Middle frontal gyrus (tissue), 1 donor: ENCODE results near the gene PFN1.
"Not testable (repeated sequence)": the region's sequence is repeated elsewhere in the genome, so short reads cannot be mapped to it uniquely, and the experiment has no call there.

Experiments used
- DNase-seq: peaks from one replicate; pipeline ENCODE4 v3.0.0-alpha.2; 2015; ENCODE audit warnings: low spot score; ENCODE audit errors: extremely low spot score

PFN1 gene

DNA sequence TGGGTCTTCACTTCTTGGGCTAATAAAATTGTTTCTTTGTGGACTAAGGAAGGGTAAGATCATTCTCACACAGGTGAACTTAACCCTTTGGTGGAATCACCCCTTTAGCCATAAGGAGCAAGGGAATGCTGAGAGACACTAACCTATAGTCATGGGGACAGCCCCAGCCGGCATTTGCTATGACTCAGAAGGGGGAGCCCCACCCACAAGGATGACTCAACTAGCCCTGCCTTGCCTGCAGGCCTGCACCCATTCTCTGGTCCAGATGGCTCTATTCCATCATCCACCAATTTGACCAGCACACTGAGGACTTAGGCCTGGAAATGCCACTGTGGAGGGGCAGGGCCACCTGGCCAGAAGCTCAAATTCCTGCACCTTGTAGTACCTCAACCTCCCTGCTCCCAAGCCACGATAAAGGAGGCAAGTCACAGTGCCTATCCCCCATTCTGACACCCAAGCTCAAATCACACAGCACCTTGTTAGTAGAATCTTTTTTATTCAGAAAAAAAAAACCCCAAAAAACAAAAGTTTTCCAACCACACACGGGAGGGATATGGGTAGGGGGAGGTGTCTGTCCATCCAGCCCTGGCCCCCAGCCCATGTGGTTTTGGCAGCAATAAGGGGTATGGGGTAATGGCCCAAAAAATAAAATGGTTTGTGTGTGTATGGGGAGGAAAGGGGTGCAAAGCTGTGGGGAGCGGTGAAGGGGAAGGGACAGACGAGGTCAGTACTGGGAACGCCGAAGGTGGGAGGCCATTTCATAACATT is 3.0 kb downstream of the PFN1 start:
- DNase-seq = no peak

DNA sequence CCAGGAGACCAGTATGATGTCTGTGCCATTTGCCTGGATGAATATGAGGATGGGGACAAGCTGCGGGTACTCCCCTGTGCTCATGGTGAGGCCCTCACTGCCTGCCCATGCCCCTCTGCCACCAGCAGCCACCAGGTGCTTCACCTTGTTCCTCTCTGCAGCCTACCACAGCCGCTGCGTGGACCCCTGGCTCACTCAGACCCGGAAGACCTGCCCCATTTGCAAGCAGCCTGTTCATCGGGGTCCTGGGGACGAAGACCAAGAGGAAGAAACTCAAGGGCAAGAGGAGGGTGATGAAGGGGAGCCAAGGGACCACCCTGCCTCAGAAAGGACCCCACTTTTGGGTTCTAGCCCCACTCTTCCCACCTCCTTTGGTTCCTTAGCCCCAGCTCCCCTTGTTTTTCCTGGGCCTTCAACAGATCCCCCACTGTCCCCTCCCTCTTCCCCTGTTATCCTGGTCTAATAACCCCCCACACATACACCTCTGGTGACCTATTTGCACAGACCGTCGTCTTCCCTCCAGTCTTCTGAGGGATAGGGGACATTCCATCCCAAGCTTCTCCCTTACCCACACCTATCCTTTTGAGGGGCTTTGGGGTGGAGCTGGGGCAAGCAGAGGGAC is 3.7 kb downstream of the PFN1 start:
- no peak for DNase-seq

DNA sequence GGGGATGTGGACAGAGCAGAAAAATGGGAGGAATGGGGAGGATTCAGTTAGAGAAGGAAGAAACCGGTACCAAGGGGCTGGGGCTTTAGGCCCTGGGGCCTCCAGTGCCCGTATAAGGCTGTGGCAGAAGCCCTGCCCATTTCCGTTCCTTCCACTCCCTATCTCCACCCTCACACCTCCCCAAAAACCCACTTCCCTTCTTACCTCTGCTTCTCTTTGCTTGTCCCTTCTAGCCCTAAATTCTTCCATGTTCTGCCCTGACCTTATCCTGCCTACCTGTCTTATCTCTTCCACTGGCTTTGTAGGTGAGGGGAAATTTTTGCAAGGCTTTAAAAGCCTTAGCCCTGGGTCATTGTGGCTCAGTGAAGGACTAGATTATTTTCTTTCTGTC is 4.2 kb downstream of the PFN1 start:
- no peak for DNase-seq

DNA sequence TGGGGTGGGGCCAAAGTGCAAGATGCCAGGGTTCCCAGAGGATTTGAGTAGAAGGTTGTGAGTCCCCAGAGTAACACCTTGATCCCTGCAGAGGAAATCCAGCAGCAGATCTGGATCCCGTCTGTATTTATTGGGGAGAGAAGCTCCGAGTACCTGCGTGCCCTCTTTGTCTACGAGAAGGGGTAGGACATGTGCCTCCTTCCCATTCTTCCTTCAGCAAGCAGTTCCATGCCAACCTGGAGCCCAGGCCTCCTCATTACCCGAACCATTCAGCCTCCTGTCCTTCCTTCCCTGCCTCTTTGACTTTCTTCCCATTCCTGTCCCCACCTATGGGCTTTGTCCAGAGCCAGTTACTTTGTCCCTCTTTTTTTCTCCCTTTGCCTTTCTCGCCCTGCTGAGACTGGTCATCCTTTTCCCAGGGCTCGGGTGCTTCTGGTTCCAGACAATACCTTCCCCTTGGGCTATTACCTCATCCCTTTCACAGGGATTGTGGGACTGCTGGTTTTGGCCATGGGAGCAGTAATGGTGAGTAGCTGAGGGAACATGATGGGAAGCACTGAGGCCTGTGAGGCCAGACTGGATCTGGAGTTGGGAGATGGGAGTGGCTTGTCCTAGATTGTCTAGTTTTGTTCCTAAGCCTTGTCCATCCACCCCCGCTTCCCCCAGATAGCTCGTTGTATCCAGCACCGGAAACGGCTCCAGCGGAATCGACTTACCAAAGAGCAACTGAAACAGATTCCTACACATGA is 5.4 kb downstream of the PFN1 start:
- no peak for DNase-seq

DNA sequence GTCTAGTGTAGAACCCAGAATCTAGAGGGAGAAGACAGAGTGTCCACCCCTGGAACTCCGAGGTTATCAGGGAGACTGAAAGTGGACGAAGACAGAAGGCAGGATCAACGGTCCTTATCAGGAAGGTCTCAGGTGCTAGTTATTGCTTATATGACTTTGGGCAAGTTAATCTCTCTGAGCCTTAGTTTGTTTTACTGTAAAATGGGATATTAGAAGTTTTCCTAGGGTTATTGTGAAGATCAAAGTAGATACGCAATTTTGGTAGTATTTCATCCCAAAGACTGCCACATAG is 7.1 kb downstream of the PFN1 start:
- no peak for DNase-seq

DNA sequence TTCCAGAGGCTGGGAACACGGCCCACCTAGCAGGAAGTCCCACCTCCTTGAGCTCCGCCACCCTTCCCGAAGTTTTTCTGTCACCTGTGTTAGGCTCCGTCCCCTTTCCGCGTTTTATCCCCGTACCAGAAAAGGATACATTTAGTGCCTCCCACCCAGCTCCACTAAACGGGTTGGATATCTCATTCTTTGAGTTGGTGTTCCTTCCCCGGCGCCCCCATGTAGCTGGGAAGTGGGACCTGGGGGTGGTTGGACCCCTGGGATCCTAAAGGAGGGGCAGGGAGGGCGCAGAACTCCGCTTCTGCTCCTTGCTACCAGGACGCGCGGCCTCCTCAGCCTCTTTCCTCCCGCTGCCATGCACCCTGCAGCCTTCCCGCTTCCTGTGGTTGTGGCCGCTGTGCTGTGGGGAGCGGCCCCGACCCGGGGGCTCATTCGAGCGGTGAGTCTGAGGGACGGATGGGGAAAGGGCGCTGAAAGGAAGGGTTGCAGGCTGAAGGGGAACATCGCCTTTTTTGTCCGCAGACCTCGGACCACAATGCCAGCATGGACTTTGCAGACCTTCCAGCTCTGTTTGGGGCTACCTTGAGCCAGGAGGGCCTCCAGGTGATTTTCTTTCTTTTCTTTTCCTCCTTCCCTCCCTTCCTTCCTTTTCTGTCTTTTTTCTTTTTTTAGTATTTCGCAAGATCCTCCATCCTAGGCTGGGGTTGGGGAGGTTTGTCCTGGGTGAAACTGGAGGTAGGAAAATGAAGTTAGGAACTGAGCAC is 7.6 kb downstream of the PFN1 start:
- no peak for DNase-seq

DNA sequence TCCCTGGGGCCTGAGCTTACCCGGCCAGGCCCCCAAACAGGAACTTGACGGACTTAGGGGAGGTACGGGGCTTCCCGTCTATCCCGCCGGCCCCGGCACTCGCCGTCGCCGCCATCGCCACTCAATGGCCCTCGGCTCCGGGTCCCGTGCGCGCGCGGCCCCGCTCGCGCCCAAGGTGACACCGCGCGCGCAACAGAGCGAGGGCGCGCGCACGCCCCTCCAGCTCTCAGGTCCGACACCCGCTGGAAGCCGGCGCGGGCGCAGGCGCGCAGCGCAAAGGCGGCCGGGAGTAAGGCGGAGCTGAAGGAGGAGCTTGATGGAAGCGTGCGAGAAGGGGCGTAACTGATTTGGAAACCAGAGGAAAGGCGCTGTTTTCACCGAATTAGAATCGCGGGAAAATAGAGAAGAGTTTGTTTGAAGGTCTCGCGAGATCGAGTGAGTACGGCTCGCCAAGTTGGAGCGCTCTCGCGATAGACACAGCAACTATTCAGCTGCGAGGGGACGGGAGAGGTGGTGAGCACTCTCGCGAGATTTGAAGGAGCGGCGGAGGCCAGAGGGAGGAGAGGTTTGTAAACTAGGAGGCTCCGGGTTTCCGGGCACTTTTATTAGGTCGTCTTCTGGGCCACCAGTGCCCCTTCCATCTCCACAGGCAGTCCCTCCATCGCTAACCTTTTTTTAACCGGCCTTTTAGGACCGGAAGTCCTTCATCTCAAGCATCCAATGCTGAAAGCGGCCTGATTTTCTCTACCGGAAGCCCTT is 8.4 kb downstream of the PFN1 start, which contains the start of the genes RNF167 and SLC25A11:
RNF167 (plus strand) TSS at position 473 of the 759 bp plus-strand sequence. CDS start 642 bp downstream, outside the sequence.
SLC25A11 (minus strand) TSS at position 251 of the 759 bp plus-strand sequence; CDS start at position 115, 136 bp downstream.
- DNase-seq = peak; percentile 99

DNA sequence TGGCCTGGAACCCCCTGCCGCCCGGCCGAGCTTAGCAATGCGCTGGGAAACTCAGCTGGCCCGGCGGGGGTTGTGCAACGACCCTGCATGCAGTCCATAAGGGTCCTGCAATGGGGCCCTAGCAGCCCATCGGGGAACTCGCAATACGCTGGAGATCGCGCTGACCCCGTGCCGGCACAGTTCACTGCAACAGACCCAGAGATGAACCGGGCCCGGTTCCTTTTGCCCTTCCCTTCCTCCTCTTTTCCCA is 8.9 kb downstream of the PFN1 start:
- no peak for DNase-seq

DNA sequence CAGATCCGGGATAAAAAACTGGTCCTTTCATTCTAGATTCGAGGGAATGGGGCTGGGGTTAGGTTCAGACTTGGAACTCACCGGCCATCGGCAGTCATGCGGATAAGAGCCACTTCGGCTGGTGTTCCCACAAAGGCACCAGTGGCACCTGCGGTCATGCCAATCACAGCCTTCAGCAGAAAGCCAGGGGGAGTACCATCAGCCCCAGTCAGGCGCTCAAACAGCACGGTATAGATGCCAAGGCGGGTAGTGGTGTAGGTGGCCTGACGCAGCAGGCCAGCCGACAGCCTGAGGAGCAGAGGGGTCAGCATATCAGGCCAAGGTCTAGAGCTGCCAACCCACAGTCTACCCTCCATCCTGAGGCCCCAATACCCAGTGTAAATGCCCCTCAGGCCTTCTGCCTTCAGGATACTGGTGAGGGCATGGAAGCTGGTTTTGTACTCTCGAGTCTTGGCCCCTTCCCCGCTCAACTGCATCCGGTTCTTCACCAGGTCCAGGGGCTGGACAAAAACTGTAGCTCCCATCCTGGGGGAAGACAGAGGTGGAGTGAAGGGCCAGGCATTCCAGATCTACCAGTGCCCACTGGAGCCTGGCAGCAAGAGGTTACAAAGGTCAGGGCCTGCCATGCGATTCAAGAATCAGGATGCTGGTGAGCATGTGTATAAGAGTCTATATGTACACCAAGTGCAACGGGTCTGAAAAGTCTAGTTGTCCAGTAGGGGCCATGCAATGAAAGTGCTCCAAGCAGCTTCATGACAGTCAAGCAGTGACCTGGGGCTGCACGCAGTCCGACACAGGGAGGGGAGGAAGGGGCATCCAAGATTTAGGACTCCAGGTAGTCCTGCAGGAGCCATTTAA is 9.4 kb downstream of the PFN1 start:
- no peak for DNase-seq

DNA sequence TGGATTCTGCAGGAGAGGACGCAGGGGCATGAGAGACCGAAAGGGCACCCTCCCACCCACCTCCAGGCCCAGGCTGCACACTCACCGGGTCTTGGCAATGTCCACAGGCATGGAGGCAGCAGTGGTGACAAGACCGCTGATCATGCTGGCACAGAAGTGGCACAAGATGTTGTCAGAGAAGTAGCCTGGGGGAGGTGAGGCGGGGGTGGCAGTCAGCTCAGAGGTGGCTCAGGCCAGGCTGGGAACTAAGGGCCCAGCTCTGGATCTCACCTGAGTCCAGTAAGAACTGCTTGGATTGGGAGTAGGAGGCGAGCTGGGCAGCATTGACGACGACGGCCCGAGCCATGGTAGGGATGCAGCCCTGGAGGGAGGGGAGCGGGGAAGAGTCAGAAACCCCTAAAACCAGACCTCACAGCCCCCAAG is 10.2 kb downstream of the PFN1 start:
- no peak for DNase-seq

DNA sequence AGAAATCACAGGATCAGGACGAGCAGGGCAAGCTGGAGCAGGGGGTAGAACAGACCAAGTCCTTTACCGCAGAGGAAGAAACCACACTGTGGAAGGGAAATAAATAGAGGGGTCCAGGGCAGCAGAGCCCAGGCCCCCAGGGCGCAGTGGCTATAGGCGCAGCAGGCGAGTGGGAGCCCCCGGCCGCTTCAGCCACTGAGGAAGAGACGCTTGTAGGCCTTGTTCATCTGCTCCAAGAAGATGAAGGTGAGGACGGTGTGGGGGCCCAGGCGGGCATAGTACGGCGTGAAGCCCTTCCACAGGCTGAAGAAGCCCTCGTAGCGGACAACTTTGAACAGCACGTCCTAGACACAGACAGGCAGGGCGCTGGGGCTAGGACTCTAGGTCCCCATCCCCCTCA is 10.8 kb downstream of the PFN1 start:
- no peak for DNase-seq

DNA sequence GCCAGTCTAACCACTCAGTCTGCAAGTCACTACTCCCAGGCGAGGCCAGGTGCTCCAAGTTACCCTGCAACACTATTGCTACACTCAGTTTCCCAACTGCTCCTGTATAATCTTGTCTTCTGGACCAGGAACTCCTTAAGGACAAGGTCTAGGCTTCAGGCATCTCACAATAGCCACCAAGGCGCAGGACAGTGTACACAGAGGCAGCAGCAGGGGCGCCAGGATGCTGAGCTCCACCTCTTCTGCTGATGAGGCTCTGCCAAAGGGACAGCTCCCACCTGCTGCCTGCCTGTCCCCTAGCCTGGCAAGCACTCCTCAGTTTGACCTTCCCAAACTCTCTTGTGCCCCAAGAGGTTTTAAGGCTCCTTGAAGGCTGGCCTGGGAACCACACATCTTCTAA is 11.9 kb downstream of the PFN1 start:
- DNase-seq = no peak

DNA sequence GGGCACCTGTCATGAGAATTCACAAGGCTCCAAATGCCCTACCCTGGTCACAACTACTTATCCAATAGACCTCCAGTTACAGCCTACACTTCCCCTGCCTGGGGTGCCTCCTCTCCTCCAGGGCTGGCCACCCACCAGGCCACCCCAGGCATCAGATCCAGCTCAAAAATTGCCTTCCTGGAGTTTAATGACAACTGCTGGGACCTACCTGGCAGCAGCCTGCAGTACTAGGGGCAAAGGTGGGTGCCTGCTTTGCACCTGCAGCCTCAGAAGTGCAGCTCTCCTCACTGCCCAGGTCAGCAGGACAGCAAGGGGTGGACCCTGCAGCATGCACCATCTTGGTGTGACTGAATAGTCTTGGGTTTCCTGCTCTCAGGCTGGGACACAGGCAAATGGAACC is 12.7 kb downstream of the PFN1 start:
- no peak for DNase-seq

DNA sequence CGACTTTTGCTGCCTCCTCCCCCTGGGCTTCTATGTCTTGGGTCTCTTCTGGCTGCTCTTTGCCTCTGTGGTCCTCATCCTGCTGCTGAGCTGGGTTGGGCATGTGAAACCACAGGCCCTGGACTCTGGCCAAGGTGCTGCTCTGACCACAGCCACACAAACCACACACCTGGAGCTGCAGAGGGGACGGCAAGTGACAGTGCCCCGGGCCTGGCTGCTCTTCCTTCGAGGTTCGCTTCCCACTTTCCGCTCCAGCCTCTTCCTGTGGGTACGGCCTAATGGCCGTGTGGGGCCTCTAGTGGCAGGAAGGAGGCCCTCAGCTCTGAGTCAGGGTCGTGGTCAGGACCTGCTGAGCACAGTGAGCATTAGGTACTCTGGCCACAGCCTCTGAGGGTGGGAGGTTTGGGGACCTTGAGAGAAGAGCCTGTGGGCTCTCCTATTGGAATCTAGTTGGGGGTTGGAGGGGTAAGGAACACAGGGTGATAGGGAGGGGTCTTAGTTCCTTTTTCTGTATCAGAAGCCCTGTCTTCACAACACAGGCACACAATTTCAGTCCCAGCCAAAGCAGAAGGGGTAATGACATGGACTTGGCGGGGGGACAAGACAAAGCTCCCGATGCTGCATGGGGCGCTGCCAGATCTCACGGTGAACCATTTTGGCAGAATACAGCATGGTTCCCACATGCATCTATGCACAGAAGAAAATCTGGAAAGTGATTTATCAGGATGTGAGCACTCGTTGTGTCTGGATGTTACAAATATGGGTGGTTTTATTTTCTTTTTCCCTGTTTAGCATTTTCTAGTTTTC is 14.0 kb downstream of the PFN1 start:
- no peak for DNase-seq

DNA sequence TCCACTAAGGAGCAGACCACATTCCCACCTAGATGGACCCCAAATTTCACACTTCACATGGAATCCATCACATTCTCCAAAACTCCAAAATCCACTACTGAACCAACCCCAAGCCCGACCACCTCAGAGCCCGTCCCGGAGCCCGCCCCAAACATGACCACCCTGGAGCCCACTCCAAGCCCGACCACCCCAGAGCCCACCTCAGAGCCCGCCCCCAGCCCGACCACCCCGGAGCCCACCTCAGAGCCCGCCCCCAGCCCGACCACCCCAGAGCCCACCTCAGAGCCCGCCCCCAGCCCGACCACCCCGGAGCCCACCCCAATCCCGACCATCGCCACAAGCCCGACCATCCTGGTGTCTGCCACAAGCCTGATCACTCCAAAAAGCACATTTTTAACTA is 14.7 kb downstream of the PFN1 start:
- no peak for DNase-seq

DNA sequence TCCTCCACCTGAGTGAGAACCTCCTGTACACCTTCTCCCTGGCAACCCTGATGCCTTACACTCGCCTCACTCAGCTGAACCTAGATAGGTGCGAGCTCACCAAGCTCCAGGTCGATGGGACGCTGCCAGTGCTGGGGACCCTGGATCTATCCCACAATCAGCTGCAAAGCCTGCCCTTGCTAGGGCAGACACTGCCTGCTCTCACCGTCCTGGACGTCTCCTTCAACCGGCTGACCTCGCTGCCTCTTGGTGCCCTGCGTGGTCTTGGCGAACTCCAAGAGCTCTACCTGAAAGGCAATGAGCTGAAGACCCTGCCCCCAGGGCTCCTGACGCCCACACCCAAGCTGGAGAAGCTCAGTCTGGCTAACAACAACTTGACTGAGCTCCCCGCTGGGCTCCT is 15.6 kb downstream of the PFN1 start:
- no peak for DNase-seq

DNA sequence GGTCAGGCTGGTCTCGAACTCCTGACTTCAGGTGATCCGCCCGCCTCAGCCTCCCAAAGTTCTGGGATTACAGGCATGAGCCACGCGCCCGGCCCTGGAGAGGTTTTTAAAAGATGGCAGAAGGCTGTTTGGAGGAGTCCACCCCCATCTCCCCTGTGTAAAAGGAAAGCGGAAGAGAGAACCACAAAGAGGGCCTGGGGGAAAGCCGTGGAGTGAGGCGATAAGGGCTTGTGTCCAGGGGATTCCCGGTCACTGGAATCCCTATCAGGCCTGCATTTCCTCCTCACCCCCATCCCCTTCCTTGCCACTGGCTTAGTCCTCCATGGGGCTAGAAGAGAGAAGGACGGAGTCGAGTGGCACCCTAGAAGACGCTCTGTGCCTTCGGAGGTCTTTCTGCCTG is 16.4 kb downstream of the PFN1 start, which contains the start of gene GP1BA:
GP1BA (plus strand) TSS at position 315 of the 400 bp plus-strand sequence. CDS start 328 bp downstream, outside the sequence.
- no peak for DNase-seq

DNA sequence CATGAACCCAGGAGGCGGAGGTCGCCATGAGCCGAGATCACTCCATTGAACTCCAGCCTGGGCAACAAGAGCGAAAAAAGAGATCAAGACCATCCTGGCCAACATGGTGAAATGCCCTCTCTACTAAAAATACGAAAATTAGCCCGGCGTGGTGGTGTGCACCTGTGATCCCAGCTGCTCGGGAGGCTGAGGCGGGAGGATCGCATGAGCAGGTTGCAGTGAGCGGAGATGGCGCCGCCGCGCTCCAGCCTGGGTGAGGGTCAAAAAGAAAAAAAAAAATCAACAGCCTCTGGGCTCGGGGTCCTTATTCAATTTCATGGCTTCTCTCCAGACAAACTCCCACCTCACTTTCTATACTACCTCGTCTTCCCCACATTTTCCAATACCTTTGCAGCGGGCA is 19.4 kb downstream of the PFN1 start:
- no peak for DNase-seq

DNA sequence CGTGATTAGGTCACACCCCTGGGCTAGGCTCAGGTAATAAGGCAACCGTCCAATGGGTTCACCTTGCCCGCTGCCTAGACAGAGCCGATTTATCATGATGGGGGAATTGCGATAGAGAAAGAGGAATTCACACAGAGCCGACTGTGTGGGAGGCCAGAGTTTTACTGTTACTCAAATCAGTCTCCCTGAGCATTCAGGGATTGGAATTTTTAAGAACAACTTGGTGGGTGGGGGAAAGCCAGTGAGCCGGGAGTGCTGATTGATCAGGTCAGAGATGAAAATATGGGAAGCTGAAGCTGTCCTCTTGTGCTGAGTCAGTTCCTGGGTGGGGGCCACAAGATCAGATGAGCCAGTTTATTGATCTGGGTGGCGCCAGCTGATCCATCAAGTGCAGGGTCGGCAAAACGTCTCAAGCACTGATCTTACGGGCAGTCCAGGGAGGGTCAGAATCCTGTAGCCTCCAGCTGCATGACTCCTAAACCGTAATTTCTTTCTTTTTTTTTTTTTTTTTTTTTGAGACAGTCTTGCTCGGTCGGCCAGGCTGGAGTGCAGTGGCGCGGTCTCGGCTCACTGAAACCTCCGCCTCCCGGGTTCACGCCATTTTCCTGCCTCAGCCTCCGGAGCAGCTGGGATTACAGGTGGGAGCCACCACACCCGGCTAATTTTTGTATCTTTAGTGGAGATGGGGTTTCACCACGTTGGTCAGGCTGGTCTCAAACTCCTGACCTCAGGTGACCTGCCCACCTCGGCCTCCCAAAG is 21.6 kb downstream of the PFN1 start:
- not testable (repeated sequence) for DNase-seq
